KMS-11 (cell line): Measurements from ENCODE around the gene SAA4.

Experiments
- H2AFZ ChIP-seq: fragments of 200-600 bp; sonication (generic); 2 replicates; pipeline ENCODE4 v1.6.1; 2016; ENCODE audit warnings: antibody characterized with exemption, mixed run types, low read depth
- H3K27ac ChIP-seq: fragments of 200-600 bp; sonication (generic); 2 replicates; pipeline ENCODE4 v1.6.1; 2016; ENCODE audit warnings: mild to moderate bottlenecking, mixed run types
- H3K27me3 ChIP-seq: fragments of 200-600 bp; sonication (generic); 2 replicates; pipeline ENCODE4 v1.6.1; 2017; ENCODE audit warnings: mild to moderate bottlenecking, low read depth, mixed run types, moderate library complexity; ENCODE audit not compliant: insufficient read depth
- H3K36me3 ChIP-seq: fragments of 200-600 bp; sonication (generic); 2 replicates; pipeline ENCODE4 v1.6.1; 2017; ENCODE audit warnings: mild to moderate bottlenecking, mixed run types; ENCODE audit not compliant: insufficient read depth
- H3K4me1 ChIP-seq: fragments of 200-600 bp; sonication (generic); 2 replicates; pipeline ENCODE4 v1.6.1; 2016; ENCODE audit warnings: mild to moderate bottlenecking, low read depth, mixed run types; ENCODE audit not compliant: poor library complexity, severe bottlenecking
- H3K4me2 ChIP-seq: fragments of 200-600 bp; sonication (generic); 2 replicates; pipeline ENCODE4 v1.7.0; 2016; ENCODE audit warnings: mild to moderate bottlenecking, mixed run types
- H3K4me3 ChIP-seq: fragments of 200-600 bp; sonication (generic); IDR thresholded peaks from 2 replicates; pipeline ENCODE4 v1.6.1; 2017; ENCODE audit warnings: low read depth, low read length, mixed read lengths; ENCODE audit not compliant: insufficient read depth
- H3K79me2 ChIP-seq: fragments of 200-600 bp; sonication (generic); 2 replicates; pipeline ENCODE4 v1.6.1; 2016; ENCODE audit warnings: low read depth, mixed run types; ENCODE audit not compliant: insufficient read depth
- H3K9ac ChIP-seq: fragments of 200-600 bp; sonication (generic); 2 replicates; pipeline ENCODE4 v1.6.1; 2016; ENCODE audit warnings: mild to moderate bottlenecking, mixed run types
- H4K20me1 ChIP-seq: fragments of 200-600 bp; sonication (generic); 2 replicates; pipeline ENCODE4 v1.6.1; 2016; ENCODE audit warnings: mild to moderate bottlenecking, mixed run types; ENCODE audit not compliant: insufficient read depth
- CTCF ChIP-seq: fragments of 200-600 bp; sonication (generic); conservative IDR thresholded peaks from 2 replicates; pipeline ENCODE4 v1.6.1; 2017; ENCODE audit warnings: low read depth, mild to moderate bottlenecking, antibody characterized with exemption, low read length, moderate library complexity, mixed read lengths

Gene SAA4

GRCh38 chr11:18188796-18189195 is 47.8 kb downstream of the SAA4 start:
- Histone ChIP-seq H2AFZ (no peak overlapping the region), H3K79me2 (no peaks in the 10 kb centered on the region), H3K4me3 (no peak overlapping the region), H3K27me3 (no peaks in the 10 kb centered on the region), H3K27ac (no peak overlapping the region), H3K4me1 (no peaks in the 10 kb centered on the region), H3K4me2 (no peak overlapping the region), H3K36me3 (no peaks in the 10 kb centered on the region), H3K9ac (no peak overlapping the region), H4K20me1 (no peaks in the 10 kb centered on the region)
- TF ChIP-seq CTCF: no peak
